ENCODE data around the gene ISM2.

The ISM2 gene

DNA sequence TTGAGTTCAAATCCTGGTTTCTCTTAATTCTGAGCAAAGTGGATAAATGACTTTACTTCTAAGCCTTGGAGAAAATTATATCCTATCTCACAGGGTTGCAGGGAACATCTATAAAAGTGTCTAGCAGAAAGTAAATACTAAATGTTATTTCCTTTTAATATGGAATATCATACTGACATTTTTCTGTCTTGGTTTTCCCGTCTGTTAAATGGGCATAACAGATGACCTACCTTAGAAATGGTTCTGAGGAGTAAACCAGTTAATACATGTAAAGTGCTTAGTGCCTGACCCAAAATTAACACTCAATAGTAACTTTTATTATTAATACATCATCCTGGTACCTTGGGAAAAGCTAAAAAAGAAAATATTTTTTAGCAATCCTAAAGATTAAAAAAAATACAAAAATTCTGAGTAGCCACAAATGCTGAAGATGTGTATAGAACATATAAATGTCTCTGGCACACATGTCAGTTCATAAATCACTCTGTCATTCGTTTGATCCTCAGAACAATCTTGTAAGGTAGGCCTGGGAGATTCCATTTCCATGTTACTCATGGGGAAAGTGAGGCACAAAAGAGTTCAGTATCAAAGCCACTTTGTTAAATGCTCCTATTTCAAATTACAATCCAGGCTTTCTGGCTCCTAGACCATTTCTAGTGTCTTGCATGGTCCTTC lies 42.5 kb downstream of the ISM2 start:
- DNase-seq (ENCODE audit: extremely low spot score) = no peak
- POLR2A ChIA-PET = no interaction called here
- TF ChIP-seq, protein P1, sequence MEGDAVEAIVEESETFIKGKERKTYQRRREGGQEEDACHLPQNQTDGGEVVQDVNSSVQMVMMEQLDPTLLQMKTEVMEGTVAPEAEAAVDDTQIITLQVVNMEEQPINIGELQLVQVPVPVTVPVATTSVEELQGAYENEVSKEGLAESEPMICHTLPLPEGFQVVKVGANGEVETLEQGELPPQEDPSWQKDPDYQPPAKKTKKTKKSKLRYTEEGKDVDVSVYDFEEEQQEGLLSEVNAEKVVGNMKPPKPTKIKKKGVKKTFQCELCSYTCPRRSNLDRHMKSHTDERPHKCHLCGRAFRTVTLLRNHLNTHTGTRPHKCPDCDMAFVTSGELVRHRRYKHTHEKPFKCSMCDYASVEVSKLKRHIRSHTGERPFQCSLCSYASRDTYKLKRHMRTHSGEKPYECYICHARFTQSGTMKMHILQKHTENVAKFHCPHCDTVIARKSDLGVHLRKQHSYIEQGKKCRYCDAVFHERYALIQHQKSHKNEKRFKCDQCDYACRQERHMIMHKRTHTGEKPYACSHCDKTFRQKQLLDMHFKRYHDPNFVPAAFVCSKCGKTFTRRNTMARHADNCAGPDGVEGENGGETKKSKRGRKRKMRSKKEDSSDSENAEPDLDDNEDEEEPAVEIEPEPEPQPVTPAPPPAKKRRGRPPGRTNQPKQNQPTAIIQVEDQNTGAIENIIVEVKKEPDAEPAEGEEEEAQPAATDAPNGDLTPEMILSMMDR (IDR thresholded peaks at IDR 0.05; ENCODE audit: control extremely low read depth, extremely low read depth, low read depth, missing control alignments) = no peak
- CTCF ChIA-PET = interaction anchor here (2.9 kb wide), 1 partner anchor 17 kb away, joined by 6 read pairs; no protein-coding TSS in a partner anchor

DNA sequence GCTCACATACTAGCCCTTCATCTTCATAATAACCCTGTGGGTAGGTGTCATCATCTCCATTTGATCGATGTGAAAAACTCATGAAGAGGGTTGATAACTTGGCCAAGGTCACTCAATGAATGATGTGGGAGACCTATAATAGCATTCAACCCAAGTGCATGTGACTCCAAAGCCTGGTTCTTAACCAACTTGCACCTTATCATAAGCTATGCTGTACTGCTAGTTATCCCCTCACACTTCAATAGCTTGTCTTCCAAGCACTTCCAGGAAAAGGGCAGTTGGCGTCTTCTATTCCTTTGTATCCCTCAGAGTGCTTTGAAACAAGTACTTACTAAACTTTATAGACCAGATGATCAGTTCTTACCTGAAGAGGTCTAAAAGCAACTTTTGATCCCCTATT lies 56.4 kb downstream of the ISM2 start:
- DNase-seq (ENCODE audit: extremely low spot score) = no peak
- CTCF ChIA-PET = interaction anchor here (0.6 to 1.1 kb wide), 3 partner anchors 12 to 102 kb away, joined by 3 to 4 read pairs (median 3); no protein-coding TSS in a partner anchor
- TF ChIP-seq, protein P1 (IDR thresholded peaks at IDR 0.05; ENCODE audit: control extremely low read depth, extremely low read depth, low read depth, missing control alignments) = no peak
- POLR2A ChIA-PET = no interaction called here

DNA sequence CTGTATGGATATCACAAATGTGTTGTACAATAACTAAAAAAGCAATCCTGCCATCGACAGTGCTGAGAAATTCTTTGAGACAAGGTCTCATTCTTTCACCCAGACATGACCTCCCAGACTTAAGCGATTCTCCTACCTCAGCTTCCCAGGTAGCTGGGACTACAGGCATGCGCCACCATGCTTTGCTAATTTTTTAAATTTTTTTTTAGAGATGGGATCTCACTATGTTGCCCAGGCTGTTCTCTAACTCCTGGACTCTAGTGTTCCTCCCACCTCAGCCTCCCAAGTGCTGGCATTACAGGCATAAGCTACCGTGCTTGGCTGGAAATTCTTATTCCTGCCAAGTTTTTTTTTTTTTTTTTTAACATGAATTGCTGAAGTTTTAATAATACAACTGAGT lies 58.8 kb downstream of the ISM2 start:
- CTCF ChIA-PET = interaction anchor here (3.7 kb wide), 1 partner anchor 19 kb away, joined by 16 read pairs; no protein-coding TSS in a partner anchor
- DNase-seq (ENCODE audit: extremely low spot score) = no peak
- POLR2A ChIA-PET = no interaction called here
- TF ChIP-seq, protein P1 (IDR thresholded peaks at IDR 0.05; ENCODE audit: control extremely low read depth, extremely low read depth, low read depth, missing control alignments) = no peak

DNA sequence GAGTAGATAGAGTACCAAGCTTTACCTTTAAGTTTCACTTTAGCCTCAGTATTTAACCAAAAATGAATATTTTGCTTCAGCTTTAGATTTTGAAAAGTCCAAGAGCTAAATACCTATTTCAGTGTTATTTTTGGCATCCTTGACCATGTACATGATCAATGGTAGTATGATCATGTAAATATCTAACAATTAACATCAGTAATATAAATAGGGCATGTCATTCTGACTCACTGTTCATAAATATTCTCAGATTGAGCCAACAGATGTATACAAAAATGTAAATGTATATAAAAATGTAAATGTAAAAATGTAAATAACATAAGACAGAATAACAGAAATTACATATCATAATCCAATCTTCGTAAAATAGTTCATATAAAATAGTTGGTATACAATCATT lies 60.0 kb downstream of the ISM2 start:
- DNase-seq (ENCODE audit: extremely low spot score) = no peak
- ChIA-PET CTCF (interaction anchor here (1.2 to 3.7 kb wide), 3 partner anchors 9 to 21 kb away, joined by 4 to 16 read pairs (median 6); partner anchors contain the start of genes AHSA1 and VIPAS39), POLR2A (no interaction called here)
- TF ChIP-seq, protein P1 (IDR thresholded peaks at IDR 0.05; ENCODE audit: control extremely low read depth, extremely low read depth, low read depth, missing control alignments) = no peak

DNA sequence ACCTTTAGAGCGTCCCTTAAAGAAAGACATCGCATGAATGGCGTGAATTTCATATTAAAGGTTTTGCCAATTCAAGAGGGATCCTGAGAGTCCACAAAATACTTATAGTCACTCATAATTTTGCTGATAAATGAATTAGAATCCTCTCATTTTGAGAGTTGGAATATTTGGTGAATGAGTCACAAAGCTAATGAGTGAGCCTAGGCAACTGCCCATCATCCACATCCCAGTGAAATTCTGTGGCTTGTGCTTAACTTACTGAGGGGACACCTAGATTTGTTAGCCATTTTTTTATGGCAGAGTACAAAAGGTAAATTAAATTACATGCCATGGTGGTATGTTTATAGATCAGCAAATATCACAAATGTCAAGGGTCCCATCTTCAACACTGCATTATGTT lies 62.6 kb downstream of the ISM2 start:
- POLR2A ChIA-PET = no interaction called here
- no peak for DNase-seq (ENCODE audit: extremely low spot score)
- CTCF ChIA-PET = no interaction called here
- TF ChIP-seq, protein P1 (IDR thresholded peaks at IDR 0.05; ENCODE audit: control extremely low read depth, extremely low read depth, low read depth, missing control alignments) = no peak

DNA sequence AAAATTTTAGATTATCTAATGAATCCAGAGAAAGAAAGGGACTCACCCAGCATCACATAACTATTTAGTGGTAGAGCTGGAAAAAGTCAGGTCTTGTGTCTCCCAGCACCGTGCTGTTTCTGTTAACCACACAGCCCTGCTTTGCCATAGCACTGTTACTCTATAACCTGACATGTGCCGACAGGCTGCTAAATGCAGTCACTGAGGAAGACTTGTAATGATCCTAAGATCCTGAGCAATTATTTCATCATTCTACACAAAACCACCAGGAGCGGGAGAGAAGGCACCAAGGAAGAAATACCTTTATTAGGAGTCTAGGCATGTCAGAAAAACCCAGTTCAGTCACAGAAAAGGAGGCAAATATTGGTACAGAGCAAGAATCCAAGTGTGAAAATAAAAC lies 72.2 kb downstream of the ISM2 start:
- no peak for DNase-seq (ENCODE audit: extremely low spot score)
- ChIA-PET POLR2A (no interaction called here), CTCF (interaction anchor here (0.7 to 1.4 kb wide), 2 partner anchors 33 to 114 kb away, joined by 3 read pairs; no protein-coding TSS in a partner anchor)
- TF ChIP-seq, protein P1 (IDR thresholded peaks at IDR 0.05; ENCODE audit: control extremely low read depth, extremely low read depth, low read depth, missing control alignments) = no peak
